Activated CD8-positive, alpha-beta memory T cell treated with anti-CD3 and anti-CD28 coated beads, Interleukin-2, amount 10 ng/mL, durations not matched to agents 7 days and 5 days (primary cell): ENCODE data around the gene KLHDC7B. TPM values are rescaled to one million over a fixed set of nuclear protein-coding genes. Genes with fewer than 3 reads are reported as not detected.
A peak's percentile ranks its signal among the peaks of the same experiment; 100 is the strongest.

Experiments
- ATAC-seq: fragments of 150-1000 bp; cut with Tn5 transposase; one replicate; pipeline ENCODE4 v1.10.0; 2021; ENCODE audit warnings: moderate library complexity
- CTCF ChIA-PET: fragments of 350-600 bp; sonication (Branson Sonifier 250); formaldehyde crosslinking; loops from one replicate; lab custom pipeline; 2021; ENCODE audit warnings: antibody characterized with exemption; lab: Charles Lee
- DNase-seq: peaks from one replicate; pipeline ENCODE4 v3.0.0-alpha.2; 2020
- H3K27ac Mint-ChIP-seq: one replicate; pipeline ENCODE4 v1.8.0; 2021; ENCODE audit warnings: mild to moderate bottlenecking, mixed read lengths
- H3K27me3 Mint-ChIP-seq: one replicate; pipeline ENCODE4 v1.8.0; 2021; ENCODE audit warnings: mixed read lengths
- H3K36me3 Mint-ChIP-seq: one replicate; pipeline ENCODE4 v1.8.0; 2021; ENCODE audit warnings: mild to moderate bottlenecking, mixed read lengths
- H3K4me1 Mint-ChIP-seq: one replicate; pipeline ENCODE4 v1.8.0; 2021; ENCODE audit warnings: mixed read lengths
- H3K4me3 Mint-ChIP-seq: one replicate; pipeline ENCODE4 v1.8.0; 2021; ENCODE audit warnings: mild to moderate bottlenecking, moderate library complexity, mixed read lengths
- H3K9me3 Mint-ChIP-seq: one replicate; pipeline ENCODE4 v1.8.0; 2022; ENCODE audit warnings: low read depth, mixed read lengths
- total RNA-seq, 2 experiments: library from RNA; stranded (reverse); gene quantifications; one replicate each; pipeline ENCODE4 v1.2.3, GENCODE V29; 2021

The KLHDC7B gene
- total RNA-seq, 2 experiments from 2014 or later: 10.2 to 12.0 TPM

DNA sequence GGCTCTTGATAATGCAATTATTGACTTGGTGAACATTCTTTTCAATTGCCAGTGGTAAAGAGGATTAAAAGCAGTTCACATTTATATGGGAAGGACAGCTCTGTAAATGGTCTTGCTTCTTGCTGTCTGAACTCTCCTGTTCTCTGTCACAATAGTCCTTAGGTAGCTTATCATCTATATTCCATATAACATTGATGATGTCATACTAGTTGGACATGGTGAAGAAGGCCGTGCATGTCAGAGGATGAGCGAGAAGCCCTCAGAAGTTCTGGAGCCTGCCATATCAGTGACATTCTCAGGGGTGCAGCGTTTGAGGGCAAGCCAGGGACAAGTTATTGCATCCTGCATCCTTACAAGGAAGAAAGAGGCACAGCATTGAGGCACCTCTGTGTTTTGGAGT lies 39.5 kb downstream of the KLHDC7B start:
- Mint-ChIP-seq H3K4me3 (no peak overlapping the region), H3K9me3 (no peaks in the 10 kb centered on the region), H3K27me3 (peaks cover 5% of the 10 kb centered on the region), H3K27ac (no peak overlapping the region), H3K36me3 (peaks cover 3% of the 10 kb centered on the region), H3K4me1 (peaks cover 23% of the 10 kb centered on the region)
- no peak for DNase-seq
- no peak for ATAC-seq
- CTCF ChIA-PET: interaction anchor here (0.8 to 1.2 kb wide), 2 partner anchors 22 to 87 kb away, joined by 3 to 4 read pairs; partner anchors contain the start of gene SYCE3

DNA sequence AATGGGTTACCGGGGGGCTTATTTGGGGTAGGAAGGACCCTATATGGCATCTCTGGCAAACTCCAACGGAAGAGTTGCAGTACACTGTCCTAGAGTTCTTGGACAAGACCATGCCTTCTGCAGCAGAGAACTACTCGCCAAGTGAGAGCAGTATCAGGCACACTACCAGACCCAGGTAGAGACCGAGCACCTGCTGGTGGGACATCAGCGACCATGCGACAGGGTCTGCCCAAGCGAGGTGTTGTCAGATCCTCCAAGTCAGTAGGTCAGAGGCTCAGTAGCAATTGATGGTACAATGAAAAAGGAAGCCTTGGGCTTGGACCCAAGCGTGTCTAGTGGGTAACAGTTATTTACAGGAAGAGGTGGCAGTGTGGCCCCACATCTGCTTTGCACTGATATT lies 40.1 kb downstream of the KLHDC7B start:
- Mint-ChIP-seq H3K9me3 (no peaks in the 10 kb centered on the region), H3K4me3 (no peak overlapping the region), H3K27ac (no peak overlapping the region), H3K36me3 (no peaks in the 10 kb centered on the region), H3K4me1 (peaks cover 19% of the 10 kb centered on the region), H3K27me3 (peaks cover 8% of the 10 kb centered on the region)
- CTCF ChIA-PET: no interaction called here
- no peak for ATAC-seq
- DNase-seq: no peak

DNA sequence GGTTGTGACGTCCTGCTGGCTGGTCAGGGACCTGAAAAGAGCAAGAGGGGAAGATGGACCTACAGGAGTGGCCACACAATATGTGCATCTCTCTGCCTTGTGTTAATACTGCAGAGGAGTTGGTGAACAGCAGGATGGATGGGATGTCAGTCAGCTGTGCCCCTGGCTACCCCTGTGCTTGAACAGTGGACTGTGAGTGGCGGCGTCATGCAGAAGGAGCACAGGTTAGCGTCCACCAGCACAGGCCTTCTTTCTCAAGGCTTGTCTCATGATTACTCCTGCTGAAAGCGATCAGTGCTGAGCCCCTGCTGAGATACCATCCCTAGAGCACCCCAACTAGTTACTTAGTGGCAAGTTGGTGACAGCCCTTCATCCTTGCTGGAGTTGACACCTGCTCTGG lies 40.7 kb downstream of the KLHDC7B start:
- ATAC-seq: no peak
- Mint-ChIP-seq H3K9me3 (no peaks in the 10 kb centered on the region), H3K4me3 (no peak overlapping the region), H3K36me3 (no peaks in the 10 kb centered on the region), H3K27me3 (peaks cover 8% of the 10 kb centered on the region), H3K4me1 (peaks cover 14% of the 10 kb centered on the region), H3K27ac (no peak overlapping the region)
- DNase-seq: no peak
- CTCF ChIA-PET: no interaction called here

DNA sequence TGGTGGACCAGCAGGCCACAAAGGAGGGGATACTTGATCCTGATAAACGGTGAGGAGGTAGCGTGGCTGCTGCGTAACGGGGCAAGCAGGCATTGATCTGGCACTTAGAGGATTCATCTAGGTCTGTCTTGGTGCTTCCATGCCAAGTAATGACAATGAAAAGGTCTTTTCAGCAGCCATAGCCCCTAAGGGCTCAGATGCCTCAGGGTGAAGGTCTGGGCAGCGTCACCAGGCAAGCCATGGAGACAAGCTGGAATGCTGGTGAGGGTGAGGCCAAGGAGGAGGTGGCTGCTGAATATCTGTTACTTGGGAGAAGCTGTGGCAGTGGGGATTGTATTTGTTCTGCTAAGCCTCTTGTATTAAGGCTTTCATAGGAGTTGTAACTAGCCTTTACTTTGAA lies 41.7 kb downstream of the KLHDC7B start:
- peaks cover 8% of the 10 kb centered on the region for H3K27me3 Mint-ChIP-seq
- no peaks in the 10 kb centered on the region for H3K9me3 Mint-ChIP-seq
- CTCF ChIA-PET: interaction anchor here (1.3 kb wide), 1 partner anchor 25 kb away, joined by 6 read pairs; the partner anchor contains the start of gene SYCE3
- H3K4me1 Mint-ChIP-seq: peaks cover 8% of the 10 kb centered on the region
- ATAC-seq (no peak), DNase-seq (no peak)
- H3K4me3 Mint-ChIP-seq: no peak overlapping the region
- H3K27ac Mint-ChIP-seq: no peak overlapping the region
- peaks cover 1% of the 10 kb centered on the region for H3K36me3 Mint-ChIP-seq

DNA sequence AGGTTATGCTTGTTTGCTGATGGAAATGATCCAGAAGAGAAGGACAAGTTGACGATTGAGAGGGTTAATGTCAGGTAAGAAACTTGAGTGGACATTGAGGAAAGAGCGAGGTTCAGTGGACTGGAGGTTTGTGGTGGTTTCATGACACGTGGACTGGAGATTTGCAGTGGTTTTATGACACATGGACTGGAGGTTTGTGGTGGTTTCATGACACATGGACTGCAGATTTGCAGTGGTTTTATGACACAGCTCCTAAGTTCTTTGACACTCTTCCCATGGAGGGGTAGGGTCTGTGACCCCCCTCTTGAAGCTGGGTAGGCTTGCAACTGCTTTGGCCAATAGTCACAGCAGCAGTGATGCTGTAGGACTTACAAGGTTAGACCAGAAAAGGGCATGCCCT lies 49.5 kb downstream of the KLHDC7B start:
- H3K9me3 Mint-ChIP-seq: no peaks in the 10 kb centered on the region
- peaks cover 21% of the 10 kb centered on the region for H3K27me3 Mint-ChIP-seq
- H3K36me3 Mint-ChIP-seq: peaks cover 1% of the 10 kb centered on the region
- no peak overlapping the region for H3K4me3 Mint-ChIP-seq
- CTCF ChIA-PET: no interaction called here
- ATAC-seq (no peak), DNase-seq (no peak)
- no peak overlapping the region for H3K27ac Mint-ChIP-seq
- peaks cover 4% of the 10 kb centered on the region for H3K4me1 Mint-ChIP-seq

DNA sequence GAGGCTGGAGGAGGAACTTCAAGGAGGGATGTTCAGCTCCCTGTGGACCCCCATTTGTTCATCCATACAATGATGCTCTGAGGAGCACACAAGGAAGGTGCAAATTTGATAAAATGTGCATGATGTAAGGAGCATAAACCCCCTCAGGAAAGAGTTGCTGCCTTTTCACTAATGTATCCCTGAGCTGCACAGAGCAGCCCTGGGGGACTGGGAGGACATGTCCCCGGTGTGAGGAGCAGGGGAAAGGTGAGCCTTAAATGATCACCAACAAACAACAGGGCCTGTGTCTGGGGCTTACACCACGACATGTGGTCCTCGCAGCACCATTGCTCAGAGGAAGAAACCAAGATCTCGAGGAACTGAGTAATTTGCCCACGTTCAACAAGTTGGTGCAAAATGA lies 51.4 kb downstream of the KLHDC7B start:
- CTCF ChIA-PET: no interaction called here
- Mint-ChIP-seq H3K9me3 (no peaks in the 10 kb centered on the region), H3K4me1 (peaks cover 6% of the 10 kb centered on the region), H3K4me3 (no peak overlapping the region), H3K27ac (no peak overlapping the region), H3K27me3 (peaks cover 25% of the 10 kb centered on the region), H3K36me3 (no peaks in the 10 kb centered on the region)
- no peak for ATAC-seq
- DNase-seq: no peak

DNA sequence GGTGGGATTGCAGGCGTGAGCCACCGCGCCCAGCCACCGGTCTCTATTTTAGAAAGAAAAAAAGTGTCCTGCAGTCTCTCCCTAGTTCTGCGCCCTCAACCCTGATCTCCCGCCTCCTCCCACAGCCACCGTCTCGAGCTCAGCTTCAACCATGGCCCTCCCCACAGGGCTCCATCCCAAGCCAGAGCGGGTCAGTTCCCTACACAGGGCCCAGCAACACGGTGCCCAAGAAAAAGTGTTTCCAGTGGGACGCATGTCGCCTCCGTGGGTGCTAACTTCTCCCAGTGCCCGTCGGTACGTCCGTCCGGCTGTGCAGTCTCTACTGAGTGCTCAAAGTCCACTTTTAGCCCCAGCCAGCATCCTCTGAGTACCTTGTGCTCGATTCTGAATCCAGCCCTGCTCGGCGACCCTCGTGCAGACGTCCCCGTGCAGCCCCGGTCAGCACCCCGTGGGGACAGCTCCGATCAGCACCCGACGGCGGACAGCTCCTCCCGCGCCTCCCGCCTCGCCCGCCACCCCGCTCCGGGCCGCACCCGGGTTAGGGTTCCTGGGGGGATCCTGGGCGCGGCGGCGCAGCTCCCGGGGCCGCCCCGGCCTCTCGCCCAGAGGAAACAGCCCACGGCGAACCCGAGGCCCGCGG lies 54.2 kb downstream of the KLHDC7B start:
- H3K36me3 Mint-ChIP-seq: no peaks in the 10 kb centered on the region
- DNase-seq (peak; percentile 75), ATAC-seq (peak; percentile 92)
- peaks cover 40% of the 10 kb centered on the region for H3K27me3 Mint-ChIP-seq
- no peaks in the 10 kb centered on the region for H3K9me3 Mint-ChIP-seq
- H3K4me1 Mint-ChIP-seq: peaks cover 6% of the 10 kb centered on the region
- no peak overlapping the region for H3K27ac Mint-ChIP-seq
- CTCF ChIA-PET: interaction anchor here (1.1 kb wide), 1 partner anchor 21 kb away, joined by 3 read pairs; no protein-coding TSS in a partner anchor
- peak overlapping the region; percentile 27 for H3K4me3 Mint-ChIP-seq

DNA sequence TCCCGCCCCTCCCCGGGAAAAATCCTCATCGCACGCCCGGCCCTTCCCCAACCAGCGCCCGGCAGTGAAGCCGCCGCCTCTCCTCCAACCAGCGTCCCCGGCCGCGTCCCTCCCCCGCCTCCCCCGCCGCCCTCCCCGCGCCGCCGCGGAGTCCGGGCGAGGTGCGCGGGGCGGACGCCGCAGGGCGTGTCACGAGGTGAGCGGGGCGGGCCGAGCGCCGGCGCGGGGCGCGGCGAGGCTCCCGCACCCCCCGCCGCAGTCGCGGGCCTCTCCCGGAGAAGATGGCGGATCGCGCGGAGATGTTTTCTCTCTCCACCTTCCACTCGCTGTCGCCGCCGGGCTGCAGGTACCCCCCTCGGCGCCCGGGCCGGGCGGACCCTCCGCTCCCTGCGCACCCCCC lies 54.8 kb downstream of the KLHDC7B start, which contains the start of gene MAPK8IP2:
TSS of gene MAPK8IP2 (plus strand) at position 256 of the 400 bp plus-strand sequence. CDS start at position 282, 26 bp downstream.
- H3K27me3 Mint-ChIP-seq: peaks cover 45% of the 10 kb centered on the region
- H3K4me3 Mint-ChIP-seq: peak within 1 kb of the TSS; percentile 27
- no peak for DNase-seq
- peak; percentile 35 for ATAC-seq
- no peaks in the 10 kb centered on the region for H3K9me3 Mint-ChIP-seq
- H3K4me1 Mint-ChIP-seq: peaks cover 6% of the 10 kb centered on the region
- H3K27ac Mint-ChIP-seq: no peak within 1 kb of the TSS
- CTCF ChIA-PET: no interaction called here
- no peaks in the 10 kb centered on the region for H3K36me3 Mint-ChIP-seq

Other genes with a start within 250 kb of the KLHDC7B start
- gene PLXNB2, start 238.3 kb upstream of the KLHDC7B start, total RNA-seq: 10 to 100 TPM; 23.4 to 26.6 TPM
- gene DENND6B, start 218.9 kb upstream of the KLHDC7B start, total RNA-seq: 1 to 10 TPM; 5.7 to 8.8 TPM
- 10 to 100 TPM; 78.7 to 98.0 TPM for gene PPP6R2, start 202.6 kb upstream of the KLHDC7B start, total RNA-seq
- 100 to 1,000 TPM; 192 to 207 TPM for gene SBF1, start 70.9 kb upstream of the KLHDC7B start, total RNA-seq
- 1 to 10 TPM; 4.7 to 5.3 TPM for gene ADM2, start 64.4 kb upstream of the KLHDC7B start, total RNA-seq
- gene MIOX, start 59.0 kb upstream of the KLHDC7B start, total RNA-seq: under 1 TPM; 0.23 to 0.61 TPM
- 100 to 1,000 TPM in 1 of 2 experiments, 10 to 100 TPM in 1; 98.6 to 138 TPM for gene LMF2, start 38.2 kb upstream of the KLHDC7B start, total RNA-seq
- 100 to 1,000 TPM; 136 to 181 TPM for gene NCAPH2, start 37.7 kb upstream of the KLHDC7B start, total RNA-seq
- gene SCO2, start 20.3 kb upstream of the KLHDC7B start, total RNA-seq: 10 to 100 TPM in 1 of 2 experiments, 1 to 10 TPM in 1; 9.1 to 11.6 TPM
- gene TYMP, start 15.9 kb upstream of the KLHDC7B start, total RNA-seq: 100 to 1,000 TPM in 1 of 2 experiments, 10 to 100 TPM in 1; 93.1 to 108 TPM
- gene SYCE3, start 17.0 kb downstream of the KLHDC7B start, total RNA-seq: under 1 TPM; 0.76 to 0.96 TPM
- 10 to 100 TPM; 80.1 to 87.6 TPM for gene CPT1B, start 32.5 kb downstream of the KLHDC7B start, total RNA-seq
- gene CHKB, start 37.0 kb downstream of the KLHDC7B start, total RNA-seq: 100 to 1,000 TPM in 1 of 2 experiments, 10 to 100 TPM in 1; 97.2 to 118 TPM
- under 1 TPM; 0.19 to 0.29 TPM for gene MAPK8IP2, start 54.9 kb downstream of the KLHDC7B start, total RNA-seq
- 10 to 100 TPM; 49.6 to 68.2 TPM for gene ARSA, start 82.3 kb downstream of the KLHDC7B start, total RNA-seq
- gene SHANK3, start 126.9 kb downstream of the KLHDC7B start, total RNA-seq: under 1 TPM in 1 of 2 experiments, not detected in 1; 0.05 TPM
- not detected for gene ACR, start 192.3 kb downstream of the KLHDC7B start, total RNA-seq
- 10 to 100 TPM; 21.9 to 26.6 TPM for gene RABL2B, start 237.7 kb downstream of the KLHDC7B start, total RNA-seq